ENCODE results near the gene CD164L2.

DNA sequence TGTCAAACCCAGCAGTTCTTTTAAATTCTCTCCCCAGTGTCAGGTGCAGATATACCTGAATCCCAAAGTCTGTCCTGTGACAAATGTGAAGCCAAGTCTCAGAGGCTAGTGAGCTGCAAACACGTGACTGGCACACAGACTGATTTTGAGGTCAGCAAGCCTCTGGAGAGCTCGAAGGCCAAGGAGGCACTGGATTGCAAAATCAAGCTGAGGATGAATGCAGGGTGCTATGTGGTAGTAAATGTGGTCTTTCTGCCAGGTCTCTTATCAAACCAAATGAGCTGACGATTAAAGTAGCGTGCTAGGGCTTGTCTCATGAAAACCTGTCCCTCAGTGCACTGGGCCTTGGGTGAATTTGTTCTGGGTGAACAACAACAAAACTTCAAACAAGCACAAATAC, 29.9 kb upstream of the CD164L2 start:
- TF ChIP-seq, protein P1, sequence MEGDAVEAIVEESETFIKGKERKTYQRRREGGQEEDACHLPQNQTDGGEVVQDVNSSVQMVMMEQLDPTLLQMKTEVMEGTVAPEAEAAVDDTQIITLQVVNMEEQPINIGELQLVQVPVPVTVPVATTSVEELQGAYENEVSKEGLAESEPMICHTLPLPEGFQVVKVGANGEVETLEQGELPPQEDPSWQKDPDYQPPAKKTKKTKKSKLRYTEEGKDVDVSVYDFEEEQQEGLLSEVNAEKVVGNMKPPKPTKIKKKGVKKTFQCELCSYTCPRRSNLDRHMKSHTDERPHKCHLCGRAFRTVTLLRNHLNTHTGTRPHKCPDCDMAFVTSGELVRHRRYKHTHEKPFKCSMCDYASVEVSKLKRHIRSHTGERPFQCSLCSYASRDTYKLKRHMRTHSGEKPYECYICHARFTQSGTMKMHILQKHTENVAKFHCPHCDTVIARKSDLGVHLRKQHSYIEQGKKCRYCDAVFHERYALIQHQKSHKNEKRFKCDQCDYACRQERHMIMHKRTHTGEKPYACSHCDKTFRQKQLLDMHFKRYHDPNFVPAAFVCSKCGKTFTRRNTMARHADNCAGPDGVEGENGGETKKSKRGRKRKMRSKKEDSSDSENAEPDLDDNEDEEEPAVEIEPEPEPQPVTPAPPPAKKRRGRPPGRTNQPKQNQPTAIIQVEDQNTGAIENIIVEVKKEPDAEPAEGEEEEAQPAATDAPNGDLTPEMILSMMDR (IDR thresholded peaks at IDR 0.05) = no peak
- no peak for TF ChIP-seq POLR2A (IDR thresholded peaks at IDR 0.05)

Measured in adrenal gland (tissue), 5 donors.